Uterus (tissue), 4 donors: Measurements from ENCODE around the gene CTCF. TPM values are rescaled to one million over a fixed set of nuclear protein-coding genes. Genes with fewer than 3 reads are reported as not detected.

Source experiments
- DNase-seq, 2 donors: peaks; one replicate each; pipeline ENCODE4 v3.0.0-alpha.2; 2019 to 2020
- H3K27ac ChIP-seq, 2 donors: fragments of 200-600 bp; sonication (generic); 1 replicate in 1 of 2; 2 replicates in 1 of 2; pipeline ENCODE4 v1.5.1; 2016 to 2018
- H3K27me3 ChIP-seq, 2 donors: fragments of 200-600 bp; sonication (generic); one replicate each; pipeline ENCODE4 v1.5.1; 2018 to 2019; ENCODE audit warnings: control low read depth in 1 of 2
- H3K36me3 ChIP-seq, 2 donors: fragments of 200-600 bp; sonication (generic); one replicate each; pipeline ENCODE4 v1.5.1; 2019; ENCODE audit warnings: control low read depth in 1 of 2
- H3K4me1 ChIP-seq, 2 donors: fragments of 200-600 bp; sonication (generic); one replicate each; pipeline ENCODE4 v1.5.1; 2018 to 2019; ENCODE audit warnings: control low read depth in 1 of 2
- H3K4me3 ChIP-seq, 2 donors: fragments of 200-600 bp; sonication (generic); 1 replicate in 1 of 2; 2 replicates in 1 of 2; pipeline ENCODE4 v1.5.1; 2018 to 2019; ENCODE audit warnings: mild to moderate bottlenecking in 1 of 2
- H3K9me3 ChIP-seq, 2 donors: fragments of 200-600 bp; sonication (generic); one replicate each; pipeline ENCODE4 v1.5.1; 2019; ENCODE audit warnings: control low read depth in 1 of 2
- CTCF ChIP-seq, 4 experiments: fragments of 200-600 bp in 2 of 4; fragments of 450-650 bp in 2 of 4; sonication (generic) in 2 of 4; IDR thresholded peaks; one replicate each; pipeline ENCODE4 v1.5.1; 2016 to 2019; ENCODE audit warnings: antibody characterized with exemption in 4 of 4, mild to moderate bottlenecking in 2 of 4, moderate library complexity in 1 of 4
- POLR2A ChIP-seq, 2 donors: fragments of 450-650 bp; IDR thresholded peaks; one replicate each; pipeline ENCODE4 v1.6.1; 2016; ENCODE audit warnings: antibody characterized with exemption in 2 of 2, mild to moderate bottlenecking in 1 of 2, moderate library complexity in 1 of 2
- intact Hi-C: fragments of 100-400 bp; cut with DNase I; formaldehyde crosslinking; loops from one replicate; pipeline ENCODE4 v1.15.1; 2023; ENCODE audit warnings: low total_unique reads
- total RNA-seq, 4 donors: library from RNA; depleted of rRNA in 3 of 4; stranded (reverse); fragments of >200 nt in 3 of 4; gene quantifications; one replicate each; pipeline versions ENCODE4 v1.1.0 to v1.2.4, GENCODE V29; 2014 to 2023
- donor health status: DM: yes; HTN: yes; CAD: no.

The CTCF gene
- total RNA-seq, 4 donors from 2014 or later, result 24.8 to 54.1 (median 43.7) TPM

- no peak for DNase-seq
- Histone ChIP-seq H3K9me3 (no peaks in the 10 kb centered on the region), H3K36me3 (no peaks in the 10 kb centered on the region), H3K27me3 (no peaks in the 10 kb centered on the region), H3K4me1 (peaks cover 0 to 15% of the 10 kb centered on the region in 2 donors), H3K27ac (peak overlapping the region; percentile 81 to 84), H3K4me3 (peak overlapping the region; percentile 45 to 55)
- TF ChIP-seq POLR2A (IDR thresholded peaks at IDR 0.05), result no peak
- no peak for TF ChIP-seq CTCF (IDR thresholded peaks at IDR 0.05)
- intact Hi-C loops, result no loop called here
These were observed 23.6 kb upstream of the CTCF start for GRCh38 chr16:67538666-67539101.

- H3K27ac ChIP-seq, result no peak overlapping the region
- intact Hi-C loops, result no loop called here
These were observed 23.1 kb upstream of the CTCF start for GRCh38 chr16:67539271-67539670.

GRCh38 chr16:67539691-67540635 lies 22.4 kb upstream of the CTCF start:
- Histone ChIP-seq H3K4me3 (no peak overlapping the region), H3K9me3 (no peaks in the 10 kb centered on the region), H3K36me3 (no peaks in the 10 kb centered on the region), H3K27me3 (no peaks in the 10 kb centered on the region), H3K4me1 (peaks cover 0 to 15% of the 10 kb centered on the region in 2 donors), H3K27ac (no peak overlapping the region)
- intact Hi-C loops, result no loop called here
- TF ChIP-seq POLR2A (IDR thresholded peaks at IDR 0.05) (no peak), CTCF (IDR thresholded peaks at IDR 0.05) (no peak)
- DNase-seq, result no peak

More at GRCh38 chr16:67539271-67539670, 23.1 kb upstream of the CTCF start:
- no peak for DNase-seq
- no peak overlapping the region for H3K4me3 ChIP-seq
- no peaks in the 10 kb centered on the region for H3K36me3 ChIP-seq
- no peak for TF ChIP-seq CTCF (IDR thresholded peaks at IDR 0.05)
- TF ChIP-seq POLR2A (IDR thresholded peaks at IDR 0.05), result no peak
- H3K9me3 ChIP-seq, result no peaks in the 10 kb centered on the region
- H3K27me3 ChIP-seq, result no peaks in the 10 kb centered on the region
- peaks cover 0 to 15% of the 10 kb centered on the region in 2 donors for H3K4me1 ChIP-seq

GRCh38 chr16:67540756-67541155 lies 21.6 kb upstream of the CTCF start:
- H3K9me3 ChIP-seq, result no peaks in the 10 kb centered on the region
- H3K27me3 ChIP-seq, result no peaks in the 10 kb centered on the region
- no peak for TF ChIP-seq CTCF (IDR thresholded peaks at IDR 0.05)
- no peak for TF ChIP-seq POLR2A (IDR thresholded peaks at IDR 0.05)
- H3K4me3 ChIP-seq, result no peak overlapping the region
- H3K27ac ChIP-seq, result no peak overlapping the region
- intact Hi-C loops, result no loop called here
- no peak for DNase-seq
- H3K4me1 ChIP-seq, result peaks cover 0 to 15% of the 10 kb centered on the region in 2 donors
- no peaks in the 10 kb centered on the region for H3K36me3 ChIP-seq
